Measurements from ENCODE around the gene HEATR5A.
"Not testable (repeated sequence)": the region's sequence is repeated elsewhere in the genome, so short reads cannot be mapped to it uniquely, and the experiment has no call there.

The HEATR5A gene

GRCh38 chr14:31346097-31346496 is 74.3 kb downstream of the HEATR5A start:
- H3K27ac Mint-ChIP-seq, result no peak overlapping the region
- no peaks in the 10 kb centered on the region for H3K9me3 Mint-ChIP-seq
- no peak for DNase-seq
- no peak for ATAC-seq (replicated peaks)
- H3K36me3 Mint-ChIP-seq, result peaks cover 14 to 22% of the 10 kb centered on the region in 2 donors
- H3K4me1 Mint-ChIP-seq, result no peaks in the 10 kb centered on the region
- no peak overlapping the region for H3K4me3 Mint-ChIP-seq
- H3K27me3 Mint-ChIP-seq, result no peaks in the 10 kb centered on the region

GRCh38 chr14:31341280-31341679 is 79.1 kb downstream of the HEATR5A start:
- no peak overlapping the region for H3K27ac Mint-ChIP-seq
- no peak for DNase-seq
- ATAC-seq (replicated peaks), result no peak
- peaks cover 15 to 34% of the 10 kb centered on the region in 2 donors for H3K36me3 Mint-ChIP-seq
- H3K4me1 Mint-ChIP-seq, result no peaks in the 10 kb centered on the region
- no peaks in the 10 kb centered on the region for H3K9me3 Mint-ChIP-seq
- H3K4me3 Mint-ChIP-seq, result no peak overlapping the region
- no peaks in the 10 kb centered on the region for H3K27me3 Mint-ChIP-seq

GRCh38 chr14:31340297-31341063 is 79.9 kb downstream of the HEATR5A start:
- no peaks in the 10 kb centered on the region for H3K27me3 Mint-ChIP-seq
- no peak overlapping the region for H3K27ac Mint-ChIP-seq
- DNase-seq, result no peak
- H3K4me1 Mint-ChIP-seq, result no peaks in the 10 kb centered on the region
- no peak for ATAC-seq (replicated peaks)
- H3K4me3 Mint-ChIP-seq, result no peak overlapping the region
- peaks cover 16 to 32% of the 10 kb centered on the region in 2 donors for H3K36me3 Mint-ChIP-seq
- H3K9me3 Mint-ChIP-seq, result no peaks in the 10 kb centered on the region

GRCh38 chr14:31339743-31340142 is 80.6 kb downstream of the HEATR5A start:
- Mint-ChIP-seq H3K9me3 (no peaks in the 10 kb centered on the region), H3K4me3 (no peak overlapping the region), H3K4me1 (no peaks in the 10 kb centered on the region), H3K36me3 (peaks cover 16 to 35% of the 10 kb centered on the region in 2 donors), H3K27ac (no peak overlapping the region), H3K27me3 (no peaks in the 10 kb centered on the region)
- DNase-seq, result no peak
- no peak for ATAC-seq (replicated peaks)

GRCh38 chr14:31337331-31337730 is 83.0 kb downstream of the HEATR5A start:
- ATAC-seq (replicated peaks) (no peak), DNase-seq (no peak)
- Mint-ChIP-seq H3K4me3 (no peak overlapping the region), H3K9me3 (peaks cover 0 to under 1% of the 10 kb centered on the region in 2 donors), H3K36me3 (peaks cover 20 to 42% of the 10 kb centered on the region in 2 donors), H3K4me1 (no peaks in the 10 kb centered on the region), H3K27ac (no peak overlapping the region), H3K27me3 (no peaks in the 10 kb centered on the region)

GRCh38 chr14:31336646-31337045 is 83.7 kb downstream of the HEATR5A start:
- Mint-ChIP-seq H3K4me1 (no peaks in the 10 kb centered on the region), H3K9me3 (peaks cover 3 to 7% of the 10 kb centered on the region in 2 donors), H3K27ac (no peak overlapping the region), H3K27me3 (no peaks in the 10 kb centered on the region), H3K4me3 (no peak overlapping the region), H3K36me3 (peaks cover 27 to 45% of the 10 kb centered on the region in 2 donors)
- DNase-seq, result no peak
- no peak for ATAC-seq (replicated peaks)

- not testable (repeated sequence) for H3K4me3 Mint-ChIP-seq; H3K27me3 Mint-ChIP-seq; H3K27ac Mint-ChIP-seq; DNase-seq; H3K4me1 Mint-ChIP-seq; ATAC-seq (replicated peaks)
- H3K9me3 Mint-ChIP-seq, result peaks cover 13 to 16% of the 10 kb centered on the region in 2 donors
- H3K36me3 Mint-ChIP-seq, result peaks cover 44 to 60% of the 10 kb centered on the region in 2 donors
Measured at GRCh38 chr14:31331395-31331794, 89.0 kb downstream of the HEATR5A start.

GRCh38 chr14:31329876-31330521 is 90.4 kb downstream of the HEATR5A start:
- not testable (repeated sequence) for H3K27ac Mint-ChIP-seq; DNase-seq; ATAC-seq (replicated peaks); H3K4me3 Mint-ChIP-seq; H3K4me1 Mint-ChIP-seq; H3K27me3 Mint-ChIP-seq
- Mint-ChIP-seq H3K36me3 (peaks cover 42 to 59% of the 10 kb centered on the region in 2 donors), H3K9me3 (peaks cover 13 to 16% of the 10 kb centered on the region in 2 donors)

GRCh38 chr14:31326111-31326510 is 94.2 kb downstream of the HEATR5A start:
- Mint-ChIP-seq H3K36me3 (peaks cover 23 to 34% of the 10 kb centered on the region in 2 donors), H3K27me3 (no peaks in the 10 kb centered on the region), H3K27ac (no peak overlapping the region), H3K4me3 (no peak overlapping the region), H3K4me1 (no peaks in the 10 kb centered on the region), H3K9me3 (peaks cover under 1 to 8% of the 10 kb centered on the region in 2 donors)
- DNase-seq (no peak), ATAC-seq (replicated peaks) (no peak)

GRCh38 chr14:31323419-31323818 is 96.9 kb downstream of the HEATR5A start:
- H3K27me3 Mint-ChIP-seq, result no peaks in the 10 kb centered on the region
- H3K4me1 Mint-ChIP-seq, result no peaks in the 10 kb centered on the region
- ATAC-seq (replicated peaks) (no peak), DNase-seq (no peak)
- H3K4me3 Mint-ChIP-seq, result no peak overlapping the region
- no peaks in the 10 kb centered on the region for H3K9me3 Mint-ChIP-seq
- no peak overlapping the region for H3K27ac Mint-ChIP-seq
- peaks cover 7 to 21% of the 10 kb centered on the region in 2 donors for H3K36me3 Mint-ChIP-seq

- Mint-ChIP-seq H3K27me3 (no peaks in the 10 kb centered on the region), H3K4me1 (no peaks in the 10 kb centered on the region), H3K36me3 (peaks cover 7 to 26% of the 10 kb centered on the region in 2 donors), H3K27ac (peak overlapping the region; percentile 10), H3K9me3 (no peaks in the 10 kb centered on the region), H3K4me3 (no peak overlapping the region)
- no peak for ATAC-seq (replicated peaks)
- no peak for DNase-seq
Measured at GRCh38 chr14:31320922-31321766, 99.2 kb downstream of the HEATR5A start.

- Mint-ChIP-seq H3K27me3 (no peaks in the 10 kb centered on the region), H3K9me3 (no peaks in the 10 kb centered on the region), H3K4me3 (no peak overlapping the region), H3K36me3 (peaks cover 7 to 26% of the 10 kb centered on the region in 2 donors), H3K27ac (no peak overlapping the region), H3K4me1 (no peaks in the 10 kb centered on the region)
- ATAC-seq (replicated peaks) (no peak), DNase-seq (no peak)
Measured at GRCh38 chr14:31320216-31320615, 100.1 kb downstream of the HEATR5A start.

- no peak overlapping the region for H3K4me3 Mint-ChIP-seq
- no peaks in the 10 kb centered on the region for H3K4me1 Mint-ChIP-seq
- ATAC-seq (replicated peaks) (no peak), DNase-seq (no peak)
- H3K27me3 Mint-ChIP-seq, result no peaks in the 10 kb centered on the region
- no peaks in the 10 kb centered on the region for H3K9me3 Mint-ChIP-seq
- H3K36me3 Mint-ChIP-seq, result peaks cover 8 to 29% of the 10 kb centered on the region in 2 donors
- no peak overlapping the region for H3K27ac Mint-ChIP-seq
Measured at GRCh38 chr14:31319701-31320100, 100.6 kb downstream of the HEATR5A start.

GRCh38 chr14:31312934-31313333 is 107.4 kb downstream of the HEATR5A start:
- no peaks in the 10 kb centered on the region for H3K27me3 Mint-ChIP-seq
- H3K4me3 Mint-ChIP-seq, result no peak overlapping the region
- no peak for ATAC-seq (replicated peaks)
- no peaks in the 10 kb centered on the region for H3K9me3 Mint-ChIP-seq
- no peak overlapping the region for H3K27ac Mint-ChIP-seq
- DNase-seq, result no peak
- H3K36me3 Mint-ChIP-seq, result peaks cover 18 to 37% of the 10 kb centered on the region in 2 donors
- H3K4me1 Mint-ChIP-seq, result no peaks in the 10 kb centered on the region

Measured in stimulated activated naive B cell treated with anti-CD40 and anti-IgM and Interleukin-4, amounts not matched to agents 10 μg/mL and 1 μg/mL and 100 μg/mL, for 72 hours (primary cell).